RWPE2 (cell line): Measurements from ENCODE around the gene OR2T27.

Source experiments
- ATAC-seq: fragments of 200-7000 bp; cut with Tn5 transposase; 3 replicates; pipeline ENCODE4 v1.9.1; 2021; ENCODE audit warnings: low read depth
- DNase-seq: peaks from one replicate; pipeline ENCODE4 v3.0.0-alpha.2; 2020; ENCODE audit warnings: low spot score
- H3K27ac ChIP-seq: fragments of 450-650 bp; 2 replicates; pipeline ENCODE4 v1.5.1; 2017; ENCODE audit warnings: mild to moderate bottlenecking; ENCODE audit not compliant: poor library complexity, severe bottlenecking
- H3K27me3 ChIP-seq: fragments of 250-450 bp; sonication (Bioruptor Pico); 2 replicates; pipeline ENCODE4 v1.5.1; 2021; ENCODE audit warnings: mild to moderate bottlenecking, moderate library complexity; ENCODE audit not compliant: insufficient read depth, poor library complexity, severe bottlenecking
- H3K36me3 ChIP-seq: fragments of 250-450 bp; sonication (Bioruptor Pico); 2 replicates; pipeline ENCODE4 v1.5.1; 2020; ENCODE audit warnings: low read depth, mild to moderate bottlenecking, moderate library complexity
- H3K4me1 ChIP-seq: fragments of 250-450 bp; sonication (Bioruptor Pico); 2 replicates; pipeline ENCODE4 v1.5.1; 2021; ENCODE audit warnings: mild to moderate bottlenecking, moderate library complexity; ENCODE audit not compliant: insufficient read depth, poor library complexity, severe bottlenecking
- H3K4me3 ChIP-seq: fragments of 250-450 bp; sonication (Bioruptor Pico); 2 replicates; pipeline ENCODE4 v1.5.1; 2021; ENCODE audit warnings: mild to moderate bottlenecking, moderate library complexity; ENCODE audit not compliant: severe bottlenecking
- H3K9me3 ChIP-seq: fragments of 250-450 bp; sonication (Bioruptor Pico); 2 replicates; pipeline ENCODE4 v1.5.1; 2021; ENCODE audit warnings: mild to moderate bottlenecking, moderate library complexity; ENCODE audit not compliant: severe bottlenecking
- TF ChIP-seq, protein P1 (sequence below): fragments of 450-650 bp; IDR thresholded peaks from one replicate; pipeline ENCODE4 v1.5.1; 2017; ENCODE audit warnings: mild to moderate bottlenecking, moderate library complexity; ENCODE audit not compliant: poor library complexity, severe bottlenecking

The OR2T27 gene

DNA sequence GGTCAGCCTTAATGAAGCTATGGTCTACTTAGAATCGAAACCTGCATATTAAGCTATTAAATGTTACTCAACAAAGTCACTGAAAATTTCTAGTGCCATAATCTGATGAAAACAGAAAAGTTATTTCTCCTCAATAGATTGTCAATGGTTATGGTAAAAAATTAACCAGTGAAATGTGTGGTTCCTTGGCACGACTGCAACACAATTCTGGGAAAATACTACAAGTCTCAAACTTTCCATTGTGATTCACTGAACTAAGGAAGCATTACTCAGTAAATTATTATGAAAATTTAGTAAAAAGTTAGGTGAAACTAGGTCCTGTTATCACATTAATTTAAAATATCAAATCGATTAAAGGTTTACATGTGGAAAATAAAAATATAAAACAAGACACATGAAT, 45.0 kb downstream of the OR2T27 start:
- no peak overlapping the region for H3K27ac ChIP-seq
- no peaks in the 10 kb centered on the region for H3K27me3 ChIP-seq
- no peaks in the 10 kb centered on the region for H3K9me3 ChIP-seq
- no peak overlapping the region for H3K4me3 ChIP-seq
- H3K36me3 ChIP-seq, result no peaks in the 10 kb centered on the region
- no peaks in the 10 kb centered on the region for H3K4me1 ChIP-seq
- TF ChIP-seq, protein P1, sequence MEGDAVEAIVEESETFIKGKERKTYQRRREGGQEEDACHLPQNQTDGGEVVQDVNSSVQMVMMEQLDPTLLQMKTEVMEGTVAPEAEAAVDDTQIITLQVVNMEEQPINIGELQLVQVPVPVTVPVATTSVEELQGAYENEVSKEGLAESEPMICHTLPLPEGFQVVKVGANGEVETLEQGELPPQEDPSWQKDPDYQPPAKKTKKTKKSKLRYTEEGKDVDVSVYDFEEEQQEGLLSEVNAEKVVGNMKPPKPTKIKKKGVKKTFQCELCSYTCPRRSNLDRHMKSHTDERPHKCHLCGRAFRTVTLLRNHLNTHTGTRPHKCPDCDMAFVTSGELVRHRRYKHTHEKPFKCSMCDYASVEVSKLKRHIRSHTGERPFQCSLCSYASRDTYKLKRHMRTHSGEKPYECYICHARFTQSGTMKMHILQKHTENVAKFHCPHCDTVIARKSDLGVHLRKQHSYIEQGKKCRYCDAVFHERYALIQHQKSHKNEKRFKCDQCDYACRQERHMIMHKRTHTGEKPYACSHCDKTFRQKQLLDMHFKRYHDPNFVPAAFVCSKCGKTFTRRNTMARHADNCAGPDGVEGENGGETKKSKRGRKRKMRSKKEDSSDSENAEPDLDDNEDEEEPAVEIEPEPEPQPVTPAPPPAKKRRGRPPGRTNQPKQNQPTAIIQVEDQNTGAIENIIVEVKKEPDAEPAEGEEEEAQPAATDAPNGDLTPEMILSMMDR, result no peak
- ATAC-seq, result no peak
- DNase-seq, result no peak
